Mesendoderm (in vitro differentiated cells): ENCODE data around the gene GAB2.

Experiments used
- DNase-seq: peaks from one replicate; pipeline ENCODE4 v3.0.0; 2013
- H2AK5ac ChIP-seq: 2 replicates; pipeline ENCODE4 v1.6.1; 2013; ENCODE audit warnings: low read length, inconsistent platforms
- H2BK120ac ChIP-seq: 2 replicates; pipeline ENCODE4 v1.6.1; 2013; ENCODE audit warnings: low read depth, mild to moderate bottlenecking, low read length, moderate library complexity, mixed read lengths
- H2BK15ac ChIP-seq: replicated peaks from 2 replicates; pipeline ENCODE4 v1.6.1; 2013; ENCODE audit warnings: low read depth, mild to moderate bottlenecking, moderate library complexity
- H2BK5ac ChIP-seq: 2 replicates; pipeline ENCODE4 v1.6.1; 2013; ENCODE audit warnings: low read length, inconsistent platforms
- H3K18ac ChIP-seq: 2 replicates; pipeline ENCODE4 v1.6.1; 2013; ENCODE audit warnings: mild to moderate bottlenecking, low read length, mixed read lengths
- H3K23ac ChIP-seq: one replicate; pipeline ENCODE4 v1.6.1; 2013; ENCODE audit warnings: low read length
- H3K27ac ChIP-seq: 2 replicates; pipeline ENCODE4 v1.5.1; 2013; ENCODE audit warnings: low read depth, mild to moderate bottlenecking, inconsistent platforms, low read length, moderate library complexity
- H3K27me3 ChIP-seq: 2 replicates; pipeline ENCODE4 v1.6.1; 2013; ENCODE audit warnings: low read length, control low read depth, mild to moderate bottlenecking, inconsistent platforms; ENCODE audit not compliant: insufficient read depth, poor library complexity
- H3K36me3 ChIP-seq: 2 replicates; pipeline ENCODE4 v1.6.1; 2013; ENCODE audit warnings: low read length, inconsistent platforms; ENCODE audit not compliant: control insufficient read depth, insufficient read depth
- H3K4ac ChIP-seq: one replicate; pipeline ENCODE4 v1.6.1; 2013; ENCODE audit warnings: low read depth, mild to moderate bottlenecking, low read length, moderate library complexity
- H3K4me1 ChIP-seq: 2 replicates; pipeline ENCODE4 v1.6.1; 2013; ENCODE audit warnings: low read depth, low read length, inconsistent platforms; ENCODE audit not compliant: control insufficient read depth
- H3K4me2 ChIP-seq: 2 replicates; pipeline ENCODE4 v1.6.1; 2013; ENCODE audit warnings: low read length
- H3K4me3 ChIP-seq: 2 replicates; pipeline ENCODE4 v1.5.1; 2013; ENCODE audit warnings: mild to moderate bottlenecking, low read length
- H3K56ac ChIP-seq: one replicate; pipeline ENCODE4 v1.6.1; 2013; ENCODE audit warnings: low read length
- H3K79me1 ChIP-seq: 2 replicates; pipeline ENCODE4 v1.6.1; 2013; ENCODE audit warnings: low read length, inconsistent platforms
- H3K79me2 ChIP-seq: 2 replicates; pipeline ENCODE4 v1.6.1; 2013; ENCODE audit warnings: mild to moderate bottlenecking, low read length; ENCODE audit not compliant: control insufficient read depth, insufficient read depth
- H3K9ac ChIP-seq: 2 replicates; pipeline ENCODE4 v1.6.1; 2013; ENCODE audit warnings: low read length, inconsistent platforms
- H4K5ac ChIP-seq: one replicate; pipeline ENCODE4 v1.6.1; 2013; ENCODE audit warnings: low read length
- H4K8ac ChIP-seq: one replicate; pipeline ENCODE4 v1.6.1; 2013; ENCODE audit warnings: low read depth, mild to moderate bottlenecking, control low read depth, low read length, moderate library complexity
- WGBS: extraction: QIAGEN DNeasy Blood & Tissue Kit; methylation state at CpG from one replicate; pipeline ENCODE4 v1.1.7; 2013; ENCODE audit warnings: low lambda C conversion rate, missing lambda C conversion rate; ENCODE audit not compliant: insufficient coverage; ENCODE audit errors: extremely low coverage; 5-methylcytosine and 5-hydroxymethylcytosine counted together

GAB2 gene

GRCh38 chr11:78300108-78300839 is 117.3 kb downstream of the GAB2 start:
- H3K27ac ChIP-seq = no peak overlapping the region
- H2BK15ac ChIP-seq = no peak overlapping the region
- H3K4me2 ChIP-seq = no peak overlapping the region
- H3K56ac ChIP-seq = no peak overlapping the region
- H3K36me3 ChIP-seq = no peaks in the 10 kb centered on the region
- no CpG with 5 or more reads among the region's 5 CpGs for WGBS
- no peak overlapping the region for H3K4ac ChIP-seq
- H3K23ac ChIP-seq = no peak overlapping the region
- no peak for DNase-seq
- H3K79me1 ChIP-seq = no peaks in the 10 kb centered on the region
- no peaks in the 10 kb centered on the region for H3K4me1 ChIP-seq
- no peak overlapping the region for H2AK5ac ChIP-seq
- no peak overlapping the region for H2BK120ac ChIP-seq
- no peak overlapping the region for H2BK5ac ChIP-seq
- H3K27me3 ChIP-seq = no peaks in the 10 kb centered on the region
- no peak overlapping the region for H4K5ac ChIP-seq
- H3K18ac ChIP-seq = no peak overlapping the region
- no peak overlapping the region for H3K4me3 ChIP-seq
- H3K79me2 ChIP-seq = no peaks in the 10 kb centered on the region
- no peak overlapping the region for H4K8ac ChIP-seq
- no peak overlapping the region for H3K9ac ChIP-seq

- Histone ChIP-seq H3K27ac (no peak overlapping the region), H3K18ac (no peak overlapping the region), H3K4me2 (no peak overlapping the region), H3K4me3 (no peak overlapping the region), H2BK120ac (no peak overlapping the region), H2BK5ac (no peak overlapping the region), H3K36me3 (no peaks in the 10 kb centered on the region), H4K8ac (no peak overlapping the region), H3K79me1 (no peaks in the 10 kb centered on the region), H3K79me2 (no peaks in the 10 kb centered on the region), H3K56ac (no peak overlapping the region), H3K4me1 (no peaks in the 10 kb centered on the region), H3K9ac (no peak overlapping the region), H3K27me3 (no peaks in the 10 kb centered on the region), H4K5ac (no peak overlapping the region), H2BK15ac (no peak overlapping the region), H2AK5ac (no peak overlapping the region), H3K23ac (no peak overlapping the region), H3K4ac (no peak overlapping the region)
- no CpG with 5 or more reads among the region's 2 CpGs for WGBS
- DNase-seq = no peak
These were observed 118.5 kb downstream of the GAB2 start for GRCh38 chr11:78299000-78299710.

- no CpG with 5 or more reads among the region's 1 CpG for WGBS
- no peak overlapping the region for H3K18ac ChIP-seq
These were observed 119.3 kb downstream of the GAB2 start for GRCh38 chr11:78298291-78298771.

GRCh38 chr11:78295991-78296930 is 121.4 kb downstream of the GAB2 start:
- H3K79me1 ChIP-seq = no peaks in the 10 kb centered on the region
- no peak overlapping the region for H2BK120ac ChIP-seq
- WGBS = no CpG with 5 or more reads among the region's 8 CpGs
- H3K4ac ChIP-seq = no peak overlapping the region
- no peak overlapping the region for H3K4me2 ChIP-seq
- H3K79me2 ChIP-seq = no peaks in the 10 kb centered on the region
- no peak overlapping the region for H3K27ac ChIP-seq
- H3K4me3 ChIP-seq = no peak overlapping the region
- no peak overlapping the region for H4K5ac ChIP-seq
- no peak overlapping the region for H3K9ac ChIP-seq
- H3K36me3 ChIP-seq = no peaks in the 10 kb centered on the region
- no peak overlapping the region for H3K23ac ChIP-seq
- no peak overlapping the region for H3K18ac ChIP-seq
- H3K4me1 ChIP-seq = no peaks in the 10 kb centered on the region
- H3K27me3 ChIP-seq = no peaks in the 10 kb centered on the region
- no peak overlapping the region for H4K8ac ChIP-seq
- no peak overlapping the region for H3K56ac ChIP-seq
- H2BK5ac ChIP-seq = no peak overlapping the region
- DNase-seq = no peak
- no peak overlapping the region for H2AK5ac ChIP-seq
- no peak overlapping the region for H2BK15ac ChIP-seq

More at GRCh38 chr11:78298291-78298771, 119.3 kb downstream of the GAB2 start:
- Histone ChIP-seq H3K79me1 (no peaks in the 10 kb centered on the region), H2AK5ac (no peak overlapping the region), H3K9ac (no peak overlapping the region), H3K4ac (no peak overlapping the region), H3K27ac (no peak overlapping the region), H2BK15ac (no peak overlapping the region), H3K36me3 (no peaks in the 10 kb centered on the region), H4K8ac (no peak overlapping the region), H3K27me3 (no peaks in the 10 kb centered on the region), H3K23ac (no peak overlapping the region), H3K4me1 (no peaks in the 10 kb centered on the region), H3K4me2 (no peak overlapping the region), H2BK120ac (no peak overlapping the region), H3K56ac (no peak overlapping the region), H2BK5ac (no peak overlapping the region), H4K5ac (no peak overlapping the region), H3K4me3 (no peak overlapping the region), H3K79me2 (no peaks in the 10 kb centered on the region)
- DNase-seq = no peak

GRCh38 chr11:78295347-78295746 is 122.3 kb downstream of the GAB2 start:
- H3K27me3 ChIP-seq = no peaks in the 10 kb centered on the region
- H2BK5ac ChIP-seq = no peak overlapping the region
- H3K4me3 ChIP-seq = no peak overlapping the region
- H3K36me3 ChIP-seq = no peaks in the 10 kb centered on the region
- no peak overlapping the region for H4K5ac ChIP-seq
- H3K4me2 ChIP-seq = no peak overlapping the region
- H3K56ac ChIP-seq = no peak overlapping the region
- no peaks in the 10 kb centered on the region for H3K79me2 ChIP-seq
- H4K8ac ChIP-seq = no peak overlapping the region
- H2AK5ac ChIP-seq = no peak overlapping the region
- no peak overlapping the region for H3K4ac ChIP-seq
- WGBS = no CpG with 5 or more reads among the region's 3 CpGs
- no peak overlapping the region for H3K23ac ChIP-seq
- no peak overlapping the region for H3K27ac ChIP-seq
- no peak overlapping the region for H3K9ac ChIP-seq
- no peak overlapping the region for H2BK120ac ChIP-seq
- DNase-seq = no peak
- H2BK15ac ChIP-seq = no peak overlapping the region
- no peaks in the 10 kb centered on the region for H3K79me1 ChIP-seq
- no peak overlapping the region for H3K18ac ChIP-seq
- H3K4me1 ChIP-seq = no peaks in the 10 kb centered on the region
